H1 (cell line): ENCODE results near the gene FBXL16. TPM values are rescaled to one million over a fixed set of nuclear protein-coding genes. Genes with fewer than 3 reads are reported as not detected.

ENCODE experiments used
- CTCF ChIA-PET: fragments of 300-600 bp; sonication (Branson Sonifier 250); formaldehyde crosslinking; loops from one replicate; lab custom pipeline; 2021; ENCODE audit not compliant: partially characterized antibody; lab: Charles Lee
- POLR2A ChIA-PET: fragments of 300-600 bp; sonication (Branson Sonifier 250); formaldehyde crosslinking; loops from one replicate; lab custom pipeline; 2021; ENCODE audit warnings: inconsistent platforms; ENCODE audit not compliant: partially characterized antibody; lab: Charles Lee
- DNase-seq, 2 experiments: peaks; one replicate each; pipeline versions ENCODE4 v3.0.0 to v3.0.0-alpha.2; 2010 to 2022; ENCODE audit warnings: low spot score in 2 of 2, low read depth in 1 of 2, mixed read lengths in 1 of 2
- FAIRE-seq: peaks from 2 replicates; lab custom pipeline; 2011; peaks lifted over from hg19 to GRCh38; lab: Jason Lieb, UNC
- H2AFZ ChIP-seq: 2 replicates; pipeline ENCODE4 v1.8.1; 2012; ENCODE audit warnings: low read length, inconsistent platforms
- H2AK5ac ChIP-seq: 2 replicates; pipeline ENCODE4 v1.6.1; 2013; ENCODE audit warnings: low read depth, low read length
- H2BK120ac ChIP-seq: replicated peaks from 2 replicates; pipeline ENCODE3; 2013; ENCODE audit warnings: low read depth, low read length, inconsistent platforms
- H2BK12ac ChIP-seq: 2 replicates; pipeline ENCODE4 v1.6.1; 2013; ENCODE audit warnings: low read depth, low read length
- H2BK15ac ChIP-seq: 2 replicates; pipeline ENCODE4 v1.6.1; 2013; ENCODE audit warnings: low read length
- H2BK20ac ChIP-seq: 2 replicates; pipeline ENCODE4 v1.6.1; 2013; ENCODE audit warnings: low read length
- H2BK5ac ChIP-seq: 2 replicates; pipeline ENCODE4 v1.6.1; 2013; ENCODE audit warnings: low read depth, low read length
- H3K14ac ChIP-seq: 2 replicates; pipeline ENCODE4 v1.6.1; 2013; ENCODE audit warnings: inconsistent platforms; ENCODE audit not compliant: insufficient read length
- H3K18ac ChIP-seq: 2 replicates; pipeline ENCODE4 v1.6.1; 2013; ENCODE audit warnings: low read length; ENCODE audit errors: extremely low read depth
- H3K23ac ChIP-seq: 2 replicates; pipeline ENCODE4 v1.6.1; 2013; ENCODE audit warnings: inconsistent platforms; ENCODE audit not compliant: insufficient read length
- H3K23me2 ChIP-seq: 2 replicates; pipeline ENCODE4 v1.6.1; 2013; ENCODE audit warnings: low read depth, low read length
- H3K27ac ChIP-seq: 2 replicates; pipeline ENCODE4 v1.6.1; 2011; ENCODE audit warnings: low read depth, low read length, inconsistent platforms
- H3K27me3 ChIP-seq, 4 experiments: replicated peaks in 1 of 4; 1 replicate in 1 of 4; 2 replicates in 3 of 4; pipeline versions ENCODE4 v1.6.1 to v1.8.1; 2011 to 2013; ENCODE audit warnings: low read length in 3 of 4, mild to moderate bottlenecking in 3 of 4, inconsistent platforms in 2 of 4, mixed read lengths in 2 of 4, moderate library complexity in 1 of 4; ENCODE audit not compliant: control insufficient read depth in 3 of 4, insufficient read depth in 3 of 4; ENCODE audit errors: extremely low read depth in 1 of 4
- H3K36me3 ChIP-seq, 4 experiments: 2 replicates each; pipeline versions ENCODE4 v1.6.1 to v1.8.1; 2011 to 2013; ENCODE audit warnings: mild to moderate bottlenecking in 4 of 4, low read length in 3 of 4, moderate library complexity in 2 of 4, control low read depth in 1 of 4, inconsistent platforms in 1 of 4; ENCODE audit not compliant: insufficient read depth in 4 of 4, control insufficient read depth in 2 of 4
- H3K4ac ChIP-seq: replicated peaks from 2 replicates; pipeline ENCODE3; 2013; ENCODE audit warnings: low read length, low read depth, mixed read lengths, inconsistent platforms; ENCODE audit not compliant: insufficient read length
- H3K4me1 ChIP-seq, 4 experiments: replicated peaks in 1 of 4; 1 replicate in 1 of 4; 2 replicates in 3 of 4; pipeline versions ENCODE4 v1.6.1 to v1.8.1; 2011 to 2013; ENCODE audit warnings: low read length in 3 of 4, inconsistent platforms in 2 of 4, mixed read lengths in 1 of 4; ENCODE audit not compliant: insufficient read depth in 4 of 4, control insufficient read depth in 3 of 4
- H3K4me2 ChIP-seq, 2 experiments: 2 replicates each; pipeline versions ENCODE4 v1.6.1 to v1.8.1; 2011 to 2013; ENCODE audit warnings: low read depth in 2 of 2, low read length in 2 of 2, control low read depth in 1 of 2, inconsistent platforms in 1 of 2, mild to moderate bottlenecking in 1 of 2; ENCODE audit not compliant: insufficient read depth in 1 of 2
- H3K4me3 ChIP-seq, 4 experiments: fragments of 200-600, 300-600 bp in 1 of 4; sonication (generic), shearing (Covaris generic), sonication (Bioruptor Twin) in 1 of 4; 2 replicates each; pipeline versions ENCODE4 v1.5.1 to v1.8.1; 2011 to 2016; ENCODE audit warnings: low read length in 4 of 4, low read depth in 3 of 4, control low read depth in 2 of 4, inconsistent platforms in 2 of 4, mild to moderate bottlenecking in 2 of 4, mixed read lengths in 1 of 4, moderate library complexity in 1 of 4; ENCODE audit not compliant: insufficient read depth in 2 of 4; ENCODE audit errors: extremely low read depth in 1 of 4
- H3K56ac ChIP-seq: replicated peaks from 2 replicates; pipeline ENCODE3; 2013; ENCODE audit warnings: low read depth, mild to moderate bottlenecking, mixed read lengths, low read length, inconsistent platforms; ENCODE audit not compliant: insufficient read length
- H3K79me1 ChIP-seq: 2 replicates; pipeline ENCODE4 v1.6.1; 2013; ENCODE audit warnings: low read depth, low read length, control low read depth
- H3K79me2 ChIP-seq, 2 experiments: 2 replicates each; pipeline versions ENCODE4 v1.6.1 to v1.8.1; 2012 to 2013; ENCODE audit warnings: low read length in 2 of 2, mild to moderate bottlenecking in 2 of 2, inconsistent platforms in 1 of 2; ENCODE audit not compliant: insufficient read depth in 2 of 2, control insufficient read depth in 1 of 2
- H3K9ac ChIP-seq, 4 experiments: replicated peaks in 1 of 4; 1 replicate in 1 of 4; 2 replicates in 3 of 4; pipeline versions ENCODE4 v1.6.1 to v1.8.1; 2011 to 2013; ENCODE audit warnings: low read depth in 3 of 4, low read length in 3 of 4, control low read depth in 2 of 4, mild to moderate bottlenecking in 2 of 4, moderate library complexity in 2 of 4, inconsistent platforms in 1 of 4; ENCODE audit errors: extremely low read depth in 1 of 4
- H3K9me3 ChIP-seq, 2 experiments: 2 replicates each; pipeline versions ENCODE4 v1.6.1 to v1.8.1; 2012 to 2013; ENCODE audit warnings: mild to moderate bottlenecking in 2 of 2, moderate library complexity in 2 of 2, control low read depth in 1 of 2, inconsistent platforms in 1 of 2, low read depth in 1 of 2, low read length in 1 of 2, mixed read lengths in 1 of 2; ENCODE audit not compliant: insufficient read depth in 2 of 2
- H4K20me1 ChIP-seq, 2 experiments: replicated peaks in 1 of 2; 2 replicates each; pipeline versions ENCODE3 to v1.8.1; 2011 to 2013; ENCODE audit warnings: inconsistent platforms in 2 of 2, low read length in 2 of 2, mild to moderate bottlenecking in 1 of 2; ENCODE audit not compliant: insufficient read depth in 2 of 2, control insufficient read depth in 1 of 2
- H4K5ac ChIP-seq: 2 replicates; pipeline ENCODE4 v1.6.1; 2013; ENCODE audit warnings: low read length, low read depth, mixed read lengths, inconsistent platforms; ENCODE audit not compliant: insufficient read length
- H4K8ac ChIP-seq: 2 replicates; pipeline ENCODE4 v1.8.0; 2013; ENCODE audit warnings: mild to moderate bottlenecking, moderate library complexity, low read length, inconsistent platforms; ENCODE audit not compliant: insufficient read depth; ENCODE audit errors: extremely low read depth
- H4K91ac ChIP-seq: replicated peaks from 2 replicates; pipeline ENCODE3; 2013; ENCODE audit warnings: low read length, mixed read lengths, inconsistent platforms; ENCODE audit not compliant: insufficient read length
- ASH2L ChIP-seq: fragments of 200-600, 300-600 bp; sonication (generic); IDR thresholded peaks from one replicate; pipeline ENCODE4 v1.7.1; 2017; ENCODE audit warnings: low read length
- BACH1 ChIP-seq: IDR thresholded peaks from 2 replicates; pipeline ENCODE4 v1.6.1; 2012; ENCODE audit warnings: low read length, improper control_type of control experiment
- CHD2 ChIP-seq: IDR thresholded peaks from 2 replicates; pipeline ENCODE4 v1.6.1; 2012; ENCODE audit warnings: low read length, improper control_type of control experiment
- CREB1 ChIP-seq: IDR thresholded peaks from 2 replicates; pipeline ENCODE4 v1.6.1; 2012; ENCODE audit warnings: inconsistent platforms
- EZH2 ChIP-seq: fragments of 200-600 bp; sonication (generic); IDR thresholded peaks from 2 replicates; pipeline ENCODE4 v1.7.1; 2012; ENCODE audit warnings: low read depth, mild to moderate bottlenecking, moderate library complexity, low read length, inconsistent platforms; ENCODE audit not compliant: severe bottlenecking
- KDM4A ChIP-seq: IDR thresholded peaks from one replicate; pipeline ENCODE4 v1.7.1; 2012; ENCODE audit warnings: low read depth, mild to moderate bottlenecking, moderate library complexity, low read length, inconsistent platforms; ENCODE audit not compliant: severe bottlenecking
- SP2 ChIP-seq: IDR thresholded peaks from 2 replicates; pipeline ENCODE4 v1.6.1; 2012; ENCODE audit warnings: mild to moderate bottlenecking, low read length, inconsistent platforms
- SP4 ChIP-seq: IDR thresholded peaks from 2 replicates; pipeline ENCODE4 v1.6.1; 2012; ENCODE audit warnings: low read length, inconsistent platforms
- SUZ12 ChIP-seq: fragments of 200-600 bp; sonication (generic); IDR thresholded peaks from 2 replicates; pipeline ENCODE4 v1.6.1; 2012; ENCODE audit warnings: mild to moderate bottlenecking, inconsistent platforms, low read length, moderate library complexity, mixed read lengths
- TAF1 ChIP-seq: IDR thresholded peaks from 2 replicates; pipeline ENCODE4 v1.6.1; 2011; ENCODE audit warnings: mild to moderate bottlenecking, low read depth, low read length
- TBP ChIP-seq: IDR thresholded peaks from 2 replicates; pipeline ENCODE4 v1.6.1; 2011; ENCODE audit warnings: low read depth, low read length, improper control_type of control experiment
- YY1 ChIP-seq: IDR thresholded peaks from 2 replicates; pipeline ENCODE4 v1.6.1; 2011; ENCODE audit warnings: low read depth, mild to moderate bottlenecking, low read length
- WGBS, 2 experiments: shearing (Covaris generic) in 1 of 2; methylation state at CpG; one replicate each; pipeline versions ENCODE4 v1.1.6 to v1.1.7; 2013 to 2015; ENCODE audit warnings: low lambda C conversion rate in 2 of 2, mixed read lengths in 2 of 2, inconsistent platforms in 1 of 2, low coverage in 1 of 2, missing lambda C conversion rate in 1 of 2; ENCODE audit not compliant: insufficient replicate concordance in 2 of 2, insufficient coverage in 1 of 2, insufficient read length in 1 of 2; ENCODE audit errors: extremely low coverage in 1 of 2, missing lambda C conversion rate in 1 of 2; 5-methylcytosine and 5-hydroxymethylcytosine counted together
- polyA plus RNA-seq, 7 experiments: library from polyadenylated mRNA; depleted of rRNA in 3 of 7; stranded (reverse) in 5 of 7; unstranded in 2 of 7; fragments of >200 nt in 5 of 7; fragments of 200-250 nt in 2 of 7; gene quantifications; 1 replicate in 5 of 7; 2 replicates in 1 of 7; 4 replicates in 1 of 7; pipeline versions ENCODE4 v1.2.1 to v1.2.3, GENCODE V29; 2011 to 2013; ENCODE audit warnings: missing spikeins in 2 of 7, mixed read lengths in 2 of 7
- total RNA-seq: library from RNA; stranded (reverse); fragmentation: NEBNext Ultra II Directional; extraction: Animal tissue kit (Norgen Biotek cat#: 25700); gene quantifications from 2 replicates; pipeline ENCODE4 v1.2.1, GENCODE V29; 2021

FBXL16 gene
- total and polyA plus RNA-seq, 2 of the 8 experiments (the other 6 are each of a cell fraction or from before 2014, with no cell fraction given) = 12.5 to 12.8 TPM

GRCh38 chr16:706189-707061 lies 824 bp upstream of the FBXL16 start:
- peaks cover 52 to 86% (median 72%) of the 10 kb centered on the region in 4 experiments for H3K27me3 ChIP-seq
- ChIA-PET CTCF (interaction anchor here (0.8 to 33.4 kb wide), 9 partner anchors 9 to 351 kb away, joined by 3 to 977 read pairs (median 5); partner anchors contain the start of genes ANTKMT, CCDC78, CHTF18 and CIAO3), POLR2A (interaction anchor here (0.7 to 20.9 kb wide), 11 partner anchors 10 to 795 kb away, joined by 3 to 353 read pairs (median 4); partner anchors contain the start of genes ANTKMT, CCDC78, CIAO3 and HAGHL)
- H2BK12ac ChIP-seq = no peak overlapping the region
- H2AFZ ChIP-seq = no peak overlapping the region
- H2BK15ac ChIP-seq = no peak overlapping the region
- WGBS, 2 experiments = 17% methylated on average over 29 of the region's 49 CpGs; no CpG with 5 or more reads in 1 of the 2 experiments
- H3K9ac ChIP-seq = no peak overlapping the region
- peaks cover 0 to 9% (median 5%) of the 10 kb centered on the region in 4 experiments; a peak in 4 of 7 replicates for H3K4me1 ChIP-seq
- DNase-seq (peak in 1 of 2 experiments; percentile 71), FAIRE-seq (no peak)
- H3K79me2 ChIP-seq = no peaks in the 10 kb centered on the region
- peaks cover 12% of the 10 kb centered on the region; the same call in 1 of the 2 replicates for H3K23me2 ChIP-seq
- H2BK20ac ChIP-seq = no peak overlapping the region
- H3K4ac ChIP-seq = no peak overlapping the region
- H3K18ac ChIP-seq = no peak overlapping the region
- no peaks in the 10 kb centered on the region for H3K36me3 ChIP-seq
- H2BK5ac ChIP-seq = no peak overlapping the region
- H3K4me2 ChIP-seq = peak overlapping the region; percentile 66 to 92
- H2BK120ac ChIP-seq = no peak overlapping the region
- no peak overlapping the region for H3K27ac ChIP-seq
- H3K56ac ChIP-seq = no peak overlapping the region
- H3K14ac ChIP-seq = no peak overlapping the region
- no peaks in the 10 kb centered on the region for H3K79me1 ChIP-seq
- H3K9me3 ChIP-seq = no peaks in the 10 kb centered on the region
- H4K91ac ChIP-seq = no peak overlapping the region
- H4K5ac ChIP-seq = no peak overlapping the region
- no peak overlapping the region for H2AK5ac ChIP-seq
- peaks cover 7 to 23% of the 10 kb centered on the region in 2 experiments for H4K20me1 ChIP-seq
- peak overlapping the region; percentile 34 to 69 (median 50) for H3K4me3 ChIP-seq
- H4K8ac ChIP-seq = peak overlapping the region; percentile 85
- no peak overlapping the region for H3K23ac ChIP-seq
- TF ChIP-seq ASH2L = peak; percentile 39
- peak; percentile 35; the same call in 1 of the 2 replicates for TF ChIP-seq SUZ12
- no peak for TF ChIP-seq SP2
- TF ChIP-seq EZH2 = peak; percentile 57
- no peak for TF ChIP-seq CREB1
- no peak for TF ChIP-seq TBP
- no peak for TF ChIP-seq TAF1
- TF ChIP-seq CHD2 = no peak
- no peak for TF ChIP-seq SP4
- TF ChIP-seq KDM4A = peak; percentile 32
- peak; percentile 64; the same call in 1 of the 2 replicates for TF ChIP-seq YY1
- no peak for TF ChIP-seq BACH1
